IPS-20b (cell line): ENCODE data around the gene VCL.

Experiments
- H3K27ac ChIP-seq: one replicate; pipeline ENCODE4 v1.5.1; 2013; ENCODE audit warnings: low read length
- H3K27me3 ChIP-seq: 2 replicates; pipeline ENCODE4 v1.6.1; 2013; ENCODE audit warnings: mild to moderate bottlenecking, low read length, inconsistent platforms; ENCODE audit not compliant: insufficient read depth
- H3K36me3 ChIP-seq: 2 replicates; pipeline ENCODE4 v1.6.1; 2013; ENCODE audit warnings: low read depth, mild to moderate bottlenecking, inconsistent platforms, low read length, moderate library complexity; ENCODE audit not compliant: insufficient read depth
- H3K4me1 ChIP-seq: 2 replicates; pipeline ENCODE4 v1.6.1; 2013; ENCODE audit warnings: mild to moderate bottlenecking, control low read depth, inconsistent platforms, low read length, moderate library complexity; ENCODE audit not compliant: insufficient read depth
- H3K4me3 ChIP-seq: 2 replicates; pipeline ENCODE4 v1.5.1; 2013; ENCODE audit warnings: mild to moderate bottlenecking, low read length, inconsistent platforms
- H3K9ac ChIP-seq: 2 replicates; pipeline ENCODE4 v1.6.1; 2013; ENCODE audit warnings: low read depth, mild to moderate bottlenecking, inconsistent platforms, low read length, moderate library complexity
- H3K9me3 ChIP-seq: 2 replicates; pipeline ENCODE4 v1.6.1; 2013; ENCODE audit warnings: mild to moderate bottlenecking, low read depth, low read length, inconsistent platforms; ENCODE audit not compliant: insufficient read depth

Gene VCL

DNA sequence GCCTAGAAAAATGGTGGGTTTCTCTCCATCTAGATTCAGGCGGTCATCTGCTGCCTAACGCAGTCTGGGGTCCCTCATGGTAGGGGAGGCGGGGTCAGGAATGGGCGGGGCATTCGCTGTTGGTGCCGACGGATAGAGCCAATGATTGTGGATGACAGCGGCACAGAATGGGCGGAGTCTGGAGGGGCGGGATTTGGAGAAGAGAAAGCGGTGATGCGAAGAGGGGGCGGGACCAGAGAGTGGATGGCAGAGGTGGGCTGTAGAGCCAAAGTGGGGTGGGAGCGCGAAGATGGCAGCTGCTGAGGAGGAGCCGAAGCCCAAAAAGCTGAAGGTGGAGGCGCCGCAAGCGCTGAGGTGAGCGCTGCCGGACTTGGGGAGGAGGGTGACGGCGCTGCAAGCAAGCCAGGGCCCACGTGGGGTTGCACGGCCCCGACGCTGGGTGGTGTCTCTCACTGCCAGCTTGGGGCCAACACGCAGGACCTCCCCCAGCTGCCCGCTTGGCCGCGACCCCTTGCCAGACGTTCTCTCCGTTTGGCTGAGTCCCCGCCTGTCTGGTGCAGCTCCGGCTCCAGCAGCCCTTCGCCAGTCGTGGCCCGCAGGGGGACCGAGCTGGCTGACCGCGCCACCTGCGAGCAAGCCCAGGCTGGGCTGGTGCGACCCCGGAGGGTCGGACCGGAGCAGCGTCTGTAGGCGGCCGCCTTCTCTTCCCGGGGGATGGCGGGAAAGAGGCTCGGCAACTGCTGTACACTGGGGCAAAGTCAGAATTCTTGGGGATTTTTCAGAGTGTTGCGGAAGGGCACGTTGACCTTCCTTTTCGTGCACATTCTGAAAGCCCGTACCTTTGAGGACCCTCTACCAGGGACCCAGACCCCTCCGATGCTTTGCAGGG is 153.3 kb downstream of the VCL start, which contains the start of gene ADK:
ADK (plus strand) TSS at position 232 of the 889 bp plus-strand sequence; CDS start at position 290, 58 bp downstream.
- peak within 1 kb of the TSS; percentile 96 for H3K9ac ChIP-seq
- peaks cover 6% of the 10 kb centered on the region; the same call in 1 of the 2 replicates for H3K4me1 ChIP-seq
- H3K27me3 ChIP-seq: no peaks in the 10 kb centered on the region
- peak within 1 kb of the TSS; percentile 96 for H3K4me3 ChIP-seq
- no peaks in the 10 kb centered on the region for H3K9me3 ChIP-seq
- 0 out of 2 replicates have a peak, but pooled peaks cover 6% of the 10 kb centered on the region for H3K36me3 ChIP-seq
- H3K27ac ChIP-seq: peak within 1 kb of the TSS; percentile 88

GRCh38 chr10:74151879-74152722 is 154.2 kb downstream of the VCL start:
- H3K27me3 ChIP-seq: no peaks in the 10 kb centered on the region
- H3K36me3 ChIP-seq: 0 out of 2 replicates have a peak, but pooled peaks cover 6% of the 10 kb centered on the region
- H3K9ac ChIP-seq: peak overlapping the region; percentile 96
- H3K4me1 ChIP-seq: peaks cover 6% of the 10 kb centered on the region; the same call in 1 of the 2 replicates
- no peaks in the 10 kb centered on the region for H3K9me3 ChIP-seq
- peak overlapping the region; percentile 9 for H3K27ac ChIP-seq
- peak overlapping the region; percentile 96 for H3K4me3 ChIP-seq

DNA sequence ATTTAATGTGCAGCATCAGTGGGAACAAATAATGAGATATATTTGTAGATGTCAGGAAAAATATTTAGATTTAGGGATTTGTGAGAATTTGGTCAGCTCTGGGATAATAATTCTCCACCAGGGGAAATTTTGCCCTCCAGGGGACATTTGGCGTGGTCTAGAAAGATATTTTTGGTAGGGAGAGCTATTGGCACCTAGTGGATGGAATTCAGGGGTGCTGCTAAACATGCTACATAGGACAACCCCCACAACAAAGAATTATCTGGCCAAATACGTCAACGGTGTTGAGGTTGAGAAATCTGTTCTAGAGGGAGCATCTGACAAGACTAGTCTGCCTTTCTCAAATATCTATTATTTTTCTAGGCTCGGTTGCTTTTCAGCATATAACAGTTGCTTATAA is 155.2 kb downstream of the VCL start:
- 0 out of 2 replicates have a peak, but pooled peaks cover 3% of the 10 kb centered on the region for H3K36me3 ChIP-seq
- no peaks in the 10 kb centered on the region for H3K9me3 ChIP-seq
- peak overlapping the region; percentile 96; the same call in 1 of the 2 replicates for H3K9ac ChIP-seq
- H3K4me1 ChIP-seq: peaks cover 6% of the 10 kb centered on the region; the same call in 1 of the 2 replicates
- H3K4me3 ChIP-seq: peak overlapping the region; percentile 96; the same call in 1 of the 2 replicates
- H3K27me3 ChIP-seq: no peaks in the 10 kb centered on the region
- no peak overlapping the region for H3K27ac ChIP-seq

DNA sequence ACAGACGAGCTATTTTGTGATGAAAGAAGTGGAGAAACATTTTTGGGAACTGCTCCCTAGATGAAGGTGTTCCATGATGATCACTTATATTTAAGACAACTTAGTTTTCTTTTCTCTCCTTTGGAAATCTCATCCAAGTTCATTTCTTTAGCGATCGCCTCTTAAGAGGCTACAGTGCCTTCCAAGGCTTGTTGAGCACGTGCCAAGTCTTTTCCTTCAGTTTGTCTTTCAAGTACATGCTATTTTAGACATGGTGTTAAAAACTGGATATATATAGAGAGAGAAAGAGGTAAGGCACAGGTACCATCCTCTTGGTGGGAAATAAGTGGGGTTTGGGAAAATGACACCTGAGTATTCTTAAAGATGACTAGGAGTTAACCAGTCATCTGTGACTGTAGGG is 155.8 kb downstream of the VCL start:
- peak overlapping the region; percentile 96; the same call in 1 of the 2 replicates for H3K4me3 ChIP-seq
- H3K27me3 ChIP-seq: no peaks in the 10 kb centered on the region
- no peaks in the 10 kb centered on the region for H3K9me3 ChIP-seq
- H3K4me1 ChIP-seq: peaks cover 6% of the 10 kb centered on the region; the same call in 1 of the 2 replicates
- H3K27ac ChIP-seq: no peak overlapping the region
- H3K9ac ChIP-seq: no peak overlapping the region; the same call in 1 of the 2 replicates
- H3K36me3 ChIP-seq: no peaks in the 10 kb centered on the region

GRCh38 chr10:74156919-74157289 is 159.0 kb downstream of the VCL start:
- Histone ChIP-seq H3K9me3 (no peaks in the 10 kb centered on the region), H3K9ac (no peak overlapping the region), H3K27me3 (no peaks in the 10 kb centered on the region), H3K4me3 (no peak overlapping the region), H3K27ac (no peak overlapping the region), H3K4me1 (peaks cover 6% of the 10 kb centered on the region; the same call in 1 of the 2 replicates), H3K36me3 (no peaks in the 10 kb centered on the region)

GRCh38 chr10:74160013-74160412 is 162.1 kb downstream of the VCL start:
- Histone ChIP-seq H3K9ac (no peak overlapping the region), H3K4me3 (no peak overlapping the region), H3K9me3 (no peaks in the 10 kb centered on the region), H3K27ac (no peak overlapping the region), H3K36me3 (no peaks in the 10 kb centered on the region), H3K27me3 (no peaks in the 10 kb centered on the region), H3K4me1 (no peaks in the 10 kb centered on the region)

DNA sequence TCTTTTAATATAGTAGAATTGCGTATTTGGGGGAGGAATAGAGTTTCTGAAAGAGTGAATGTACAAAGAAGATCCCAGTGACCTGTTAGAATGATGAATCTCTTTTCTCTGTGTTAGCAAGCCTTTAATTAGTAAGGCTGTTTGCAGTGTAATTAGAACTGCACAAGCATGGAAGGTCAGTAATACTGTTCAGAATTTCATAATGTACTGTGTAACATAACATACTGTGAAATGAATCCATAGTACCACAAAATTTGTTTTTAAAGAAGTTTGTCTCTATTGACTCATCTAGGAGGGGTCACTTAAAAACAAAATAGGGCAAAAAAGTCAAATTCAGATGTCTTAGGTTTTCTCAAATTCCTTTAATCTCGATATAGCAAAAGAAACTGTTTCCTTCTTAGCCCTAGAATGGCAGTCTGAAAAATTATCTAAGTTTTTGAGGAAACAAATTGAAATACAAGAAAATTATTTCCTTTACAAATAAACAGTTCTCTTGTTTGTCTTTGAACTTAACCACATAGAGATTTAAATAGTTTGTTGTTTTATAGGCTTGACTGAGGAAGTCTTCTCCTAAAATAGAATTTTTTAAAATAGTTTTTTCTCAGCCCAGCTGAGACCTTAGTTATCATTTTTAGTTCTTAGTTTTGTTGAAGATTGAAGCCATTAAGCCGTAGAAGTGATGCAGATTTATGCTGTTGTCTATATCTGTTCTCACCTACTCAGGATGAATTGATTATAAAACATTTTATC is 165.6 kb downstream of the VCL start:
- Histone ChIP-seq H3K27ac (no peak overlapping the region), H3K9ac (no peak overlapping the region)

GRCh38 chr10:74164716-74165529 is 167.0 kb downstream of the VCL start:
- Histone ChIP-seq H3K9ac (no peak overlapping the region), H3K4me1 (no peaks in the 10 kb centered on the region), H3K36me3 (no peaks in the 10 kb centered on the region), H3K27me3 (no peaks in the 10 kb centered on the region), H3K27ac (no peak overlapping the region), H3K9me3 (no peaks in the 10 kb centered on the region), H3K4me3 (no peak overlapping the region)

More for the DNA sequence above, 165.6 kb downstream of the VCL start:
- H3K4me3 ChIP-seq: no peak overlapping the region
- H3K36me3 ChIP-seq: no peaks in the 10 kb centered on the region
- no peaks in the 10 kb centered on the region for H3K9me3 ChIP-seq
- H3K27me3 ChIP-seq: no peaks in the 10 kb centered on the region
- no peaks in the 10 kb centered on the region for H3K4me1 ChIP-seq

- Histone ChIP-seq H3K36me3 (no peaks in the 10 kb centered on the region), H3K9me3 (no peaks in the 10 kb centered on the region), H3K27ac (no peak overlapping the region), H3K4me1 (no peaks in the 10 kb centered on the region), H3K27me3 (no peaks in the 10 kb centered on the region), H3K9ac (no peak overlapping the region), H3K4me3 (no peak overlapping the region)
These were observed 167.6 kb downstream of the VCL start for GRCh38 chr10:74165530-74165901.

DNA sequence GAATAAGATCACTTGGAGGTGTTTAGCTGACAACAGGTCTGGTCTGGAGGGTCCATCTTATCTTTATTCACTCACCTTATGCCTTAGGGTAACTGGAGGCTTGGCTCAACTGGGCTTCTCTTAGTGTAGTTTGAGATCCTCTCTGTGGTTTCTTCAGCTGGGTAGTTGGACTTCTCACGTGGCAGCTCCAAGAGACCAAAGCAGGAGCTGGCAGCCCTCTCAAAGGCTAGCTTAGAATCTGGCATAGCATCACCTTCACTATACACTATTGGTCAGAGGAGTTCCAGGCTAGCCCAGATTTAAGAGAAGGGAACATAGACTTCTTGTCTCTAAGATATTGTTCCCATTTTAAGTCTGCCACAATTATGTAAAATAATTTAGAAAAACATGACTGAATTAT is 169.5 kb downstream of the VCL start:
- no peaks in the 10 kb centered on the region for H3K36me3 ChIP-seq
- H3K9ac ChIP-seq: no peak overlapping the region

More for the DNA sequence above, 169.5 kb downstream of the VCL start:
- Histone ChIP-seq H3K27ac (no peak overlapping the region), H3K9me3 (no peaks in the 10 kb centered on the region), H3K27me3 (no peaks in the 10 kb centered on the region), H3K4me1 (no peaks in the 10 kb centered on the region), H3K4me3 (no peak overlapping the region)
